KOPT-K1 (cell line): ENCODE measurements around the gene ZNF304.
"Not testable (repeated sequence)": the region's sequence is repeated elsewhere in the genome, so short reads cannot be mapped to it uniquely, and the experiment has no call there.

ENCODE experiments used
- H3K27ac ChIP-seq: fragments of 200-600 bp; sonication (generic); 2 replicates; pipeline ENCODE4 v1.5.1; 2016; ENCODE audit warnings: antibody characterized with exemption, mild to moderate bottlenecking, low read depth, low read length; ENCODE audit not compliant: poor library complexity, severe bottlenecking
- H3K36me3 ChIP-seq: fragments of 200-600 bp; sonication (generic); 2 replicates; pipeline ENCODE4 v1.5.1; 2017; ENCODE audit warnings: antibody characterized with exemption, mild to moderate bottlenecking, low read length, moderate library complexity; ENCODE audit not compliant: insufficient read depth
- H3K9me3 ChIP-seq: fragments of 200-600 bp; sonication (generic); 2 replicates; pipeline ENCODE4 v1.5.1; 2017; ENCODE audit warnings: antibody characterized with exemption, low read length, mild to moderate bottlenecking; ENCODE audit not compliant: insufficient read depth, poor library complexity, severe bottlenecking

The ZNF304 gene

GRCh38 chr19:57338877-57339276 is 12.2 kb upstream of the ZNF304 start:
- Histone ChIP-seq H3K9me3 (no peaks in the 10 kb centered on the region), H3K27ac (no peak overlapping the region), H3K36me3 (peaks cover 1% of the 10 kb centered on the region; the same call in 1 of the 2 replicates)

- no peaks in the 10 kb centered on the region for H3K9me3 ChIP-seq
- no peaks in the 10 kb centered on the region for H3K36me3 ChIP-seq
These were observed 8.5 kb upstream of the ZNF304 start for GRCh38 chr19:57342582-57342981.

GRCh38 chr19:57348136-57348535 is 2.9 kb upstream of the ZNF304 start:
- H3K36me3 ChIP-seq = peaks cover 4% of the 10 kb centered on the region; the same call in 1 of the 2 replicates
- no peaks in the 10 kb centered on the region for H3K9me3 ChIP-seq
- H3K27ac ChIP-seq = no peak overlapping the region

More at GRCh38 chr19:57342582-57342981, 8.5 kb upstream of the ZNF304 start:
- no peak overlapping the region for H3K27ac ChIP-seq

- Histone ChIP-seq H3K9me3 (no peaks in the 10 kb centered on the region), H3K36me3 (peaks cover 42% of the 10 kb centered on the region), H3K27ac (peak overlapping the region; percentile 67)
These were observed 796 bp downstream of the ZNF304 start for GRCh38 chr19:57351867-57352266.

GRCh38 chr19:57355916-57356315 is 4.8 kb downstream of the ZNF304 start:
- Histone ChIP-seq H3K36me3 (peaks cover 69% of the 10 kb centered on the region), H3K9me3 (no peaks in the 10 kb centered on the region), H3K27ac (no peak overlapping the region)

- H3K27ac ChIP-seq = no peak overlapping the region
- H3K9me3 ChIP-seq = no peaks in the 10 kb centered on the region
- H3K36me3 ChIP-seq = peaks cover 69% of the 10 kb centered on the region
These were observed 6.3 kb downstream of the ZNF304 start for GRCh38 chr19:57357406-57357805.

- H3K27ac ChIP-seq = no peak overlapping the region
- H3K36me3 ChIP-seq = peaks cover 53% of the 10 kb centered on the region
- no peaks in the 10 kb centered on the region for H3K9me3 ChIP-seq
These were observed 8.2 kb downstream of the ZNF304 start for GRCh38 chr19:57359300-57359699.

- peak overlapping the region; percentile 68 for H3K27ac ChIP-seq
- H3K36me3 ChIP-seq = peaks cover 25% of the 10 kb centered on the region
- H3K9me3 ChIP-seq = no peaks in the 10 kb centered on the region
These were observed 11.3 kb downstream of the ZNF304 start for GRCh38 chr19:57362419-57362818.

- Histone ChIP-seq H3K9me3 (no peaks in the 10 kb centered on the region), H3K27ac (peak within 1 kb of the TSS; percentile 68), H3K36me3 (peaks cover 22% of the 10 kb centered on the region)
These were observed 12.1 kb downstream of the ZNF304 start, which contains the start of the genes TRAPPC2B and ZNF547 for GRCh38 chr19:57362997-57363687. Gene TRAPPC2B, plus strand, starts transcription at chr19:57363551. Its CDS starts 1,283 bp downstream, at chr19:57364834. Gene ZNF547, plus strand, starts transcription at chr19:57363551. Its CDS starts 5,005 bp downstream, at chr19:57368556.

GRCh38 chr19:57363688-57364181 is 12.7 kb downstream of the ZNF304 start:
- no peaks in the 10 kb centered on the region for H3K9me3 ChIP-seq
- H3K27ac ChIP-seq = peak overlapping the region; percentile 68
- H3K36me3 ChIP-seq = peaks cover 16% of the 10 kb centered on the region

- Histone ChIP-seq H3K9me3 (no peaks in the 10 kb centered on the region), H3K36me3 (peaks cover 8% of the 10 kb centered on the region), H3K27ac (no peak overlapping the region)
These were observed 15.7 kb downstream of the ZNF304 start for GRCh38 chr19:57366776-57367175.

- Histone ChIP-seq H3K27ac (no peak overlapping the region), H3K36me3 (peaks cover 58% of the 10 kb centered on the region), H3K9me3 (peaks cover 32% of the 10 kb centered on the region)
These were observed 23.1 kb downstream of the ZNF304 start for GRCh38 chr19:57374179-57374578.

- H3K9me3 ChIP-seq = peaks cover 32% of the 10 kb centered on the region
These were observed 23.6 kb downstream of the ZNF304 start for GRCh38 chr19:57374647-57375046.

GRCh38 chr19:57376151-57376550 is 25.1 kb downstream of the ZNF304 start:
- Histone ChIP-seq H3K27ac (no peak overlapping the region), H3K36me3 (peaks cover 58% of the 10 kb centered on the region), H3K9me3 (peaks cover 32% of the 10 kb centered on the region)

More at GRCh38 chr19:57374647-57375046, 23.6 kb downstream of the ZNF304 start:
- H3K27ac ChIP-seq = not testable (repeated sequence)
- H3K36me3 ChIP-seq = peaks cover 58% of the 10 kb centered on the region

GRCh38 chr19:57377498-57378146 is 26.6 kb downstream of the ZNF304 start:
- peaks cover 50% of the 10 kb centered on the region for H3K36me3 ChIP-seq
- H3K27ac ChIP-seq = no peak overlapping the region
- H3K9me3 ChIP-seq = peaks cover 32% of the 10 kb centered on the region
